HG03575 (cell line): Measurements from ENCODE around the gene OCEL1.

Experiments used
- ATAC-seq: cut with Tn5 transposase; IDR thresholded peaks from one replicate; pipeline ENCODE4 v1.9.1; 2021; ENCODE audit not compliant: unreplicated experiment, insufficient number of reproducible peaks, low FRiP score; ENCODE audit errors: extremely low read depth

The OCEL1 gene

GRCh38 chr19:17235971-17236777, 10.1 kb downstream of the OCEL1 start:
- ATAC-seq = no peak

- ATAC-seq = no peak
Measured at GRCh38 chr19:17236811-17237543, 11.0 kb downstream of the OCEL1 start.

- no peak for ATAC-seq
Measured at GRCh38 chr19:17237747-17238706, 12.0 kb downstream of the OCEL1 start.

- ATAC-seq = no peak
Measured at GRCh38 chr19:17240062-17240752, 14.2 kb downstream of the OCEL1 start.

GRCh38 chr19:17240826-17241399, 14.9 kb downstream of the OCEL1 start:
- ATAC-seq = no peak

- ATAC-seq = no peak
Measured at GRCh38 chr19:17242431-17243208, 16.6 kb downstream of the OCEL1 start.

- no peak for ATAC-seq
Measured at GRCh38 chr19:17243211-17243829, 17.3 kb downstream of the OCEL1 start.

DNA sequence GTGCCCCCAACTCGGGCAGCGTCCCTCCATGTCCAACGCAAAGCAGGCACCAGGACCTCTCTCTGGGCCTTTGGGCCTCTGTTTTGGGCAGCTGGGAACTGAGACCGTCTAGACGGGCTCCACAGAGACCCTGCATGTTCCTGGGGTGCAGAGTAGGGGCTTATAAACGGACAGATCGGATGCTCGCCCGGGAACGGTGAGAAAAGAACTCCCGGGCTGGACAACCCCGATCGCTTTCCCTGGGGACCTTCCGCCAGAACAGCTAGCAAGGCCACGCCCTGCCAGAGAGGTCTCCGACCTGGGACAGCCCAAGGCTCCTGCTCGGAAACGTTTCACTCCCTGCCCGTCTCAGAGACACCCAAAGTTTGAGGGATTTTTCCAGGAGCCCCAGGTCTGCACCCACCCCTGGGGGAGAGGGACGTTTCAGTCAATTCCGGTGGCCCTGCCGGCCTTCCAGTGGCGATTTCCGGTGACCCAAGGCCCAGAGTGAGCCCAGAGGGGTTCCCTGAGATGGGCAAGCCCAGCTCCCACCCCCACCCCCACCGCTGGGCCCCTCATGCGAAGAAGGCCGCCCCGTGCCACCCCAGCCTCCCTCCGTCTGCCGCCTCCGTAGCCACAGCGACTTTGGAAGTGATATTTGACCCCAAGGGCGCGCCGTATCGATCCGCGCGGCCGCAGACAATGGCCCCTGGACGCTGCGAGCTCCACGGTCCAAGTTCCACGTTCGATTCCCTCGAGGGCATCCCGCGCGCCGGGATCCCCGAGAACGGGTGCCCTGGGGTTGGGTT, 18.0 kb downstream of the OCEL1 start:
- ATAC-seq = no peak

DNA sequence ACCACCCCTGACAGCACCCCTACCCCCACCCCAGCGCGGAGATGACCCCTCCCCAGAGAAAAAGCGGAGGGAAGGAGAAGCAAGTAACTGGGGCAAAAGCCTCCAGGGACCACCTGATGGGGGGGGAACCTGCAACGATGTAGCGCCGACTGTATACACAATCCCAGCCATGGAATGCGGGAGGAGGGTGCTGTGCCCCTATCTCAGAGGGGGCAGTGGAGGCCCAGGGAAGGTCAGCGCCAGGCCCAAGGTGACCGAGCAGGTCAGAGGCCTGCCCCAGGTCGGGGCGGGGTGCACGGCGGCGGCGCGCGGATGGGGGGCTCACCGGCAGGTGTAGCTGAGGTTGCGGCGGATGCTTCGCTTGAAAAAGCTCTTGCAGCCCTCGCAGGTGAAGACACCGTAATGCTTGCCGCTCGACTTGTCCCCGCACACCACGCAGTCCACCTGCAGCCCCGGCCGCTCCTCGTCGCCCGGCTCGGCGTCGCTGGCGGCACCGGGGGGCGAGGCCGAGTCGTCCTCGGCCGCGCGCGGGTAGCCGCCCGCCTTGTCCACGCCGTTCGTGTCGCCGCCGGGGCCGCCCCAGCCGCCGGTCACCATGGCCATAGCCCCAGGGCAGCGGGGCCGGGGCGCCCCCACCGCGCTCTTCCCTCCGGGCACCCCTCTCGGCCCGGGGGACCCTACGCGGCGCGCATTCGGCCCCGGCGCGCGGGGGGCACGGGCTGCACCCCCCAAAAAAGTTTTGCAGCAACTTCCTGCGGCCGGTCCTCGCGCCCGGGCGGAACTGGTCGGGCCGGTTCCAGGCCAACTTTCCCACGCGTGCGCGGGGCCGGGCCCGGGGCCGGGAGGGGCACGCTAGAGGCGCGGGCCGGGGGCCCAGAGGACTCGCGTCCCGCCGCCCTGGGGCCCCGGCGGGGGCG, 18.9 kb downstream of the OCEL1 start:
- ATAC-seq = no peak

GRCh38 chr19:17245535-17245984, 19.5 kb downstream of the OCEL1 start, which contains the start of gene NR2F6:
TSS of gene NR2F6 (minus strand) at chr19:17245919. CDS start at chr19:17245220, 699 bp downstream.
- ATAC-seq = no peak

GRCh38 chr19:17246681-17247425, 20.8 kb downstream of the OCEL1 start:
- ATAC-seq = no peak

GRCh38 chr19:17248011-17248776, 22.2 kb downstream of the OCEL1 start:
- no peak for ATAC-seq

GRCh38 chr19:17249887-17250548, 24.0 kb downstream of the OCEL1 start:
- no peak for ATAC-seq

- ATAC-seq = no peak
Measured at GRCh38 chr19:17254636-17255035, 28.6 kb downstream of the OCEL1 start.
